Transverse colon (tissue), 3 donors: ENCODE data around the gene MORC4.

ENCODE experiments used
- POLR2A ChIP-seq: fragments of 450-650 bp; IDR thresholded peaks from one replicate; pipeline ENCODE4 v1.6.1; 2016; ENCODE audit warnings: antibody characterized with exemption, mild to moderate bottlenecking, moderate library complexity
- TF ChIP-seq, protein P1 (sequence below), 5 experiments: fragments of 200-600 bp in 3 of 5; fragments of 450-650 bp in 2 of 5; sonication (generic) in 3 of 5; IDR thresholded peaks; 1 replicate in 2 of 5; 2 replicates in 3 of 5; pipeline ENCODE4 v1.5.1; 2016 to 2017; ENCODE audit warnings: antibody characterized with exemption in 5 of 5, inconsistent platforms in 3 of 5, mild to moderate bottlenecking in 2 of 5, moderate library complexity in 1 of 5

DNA sequence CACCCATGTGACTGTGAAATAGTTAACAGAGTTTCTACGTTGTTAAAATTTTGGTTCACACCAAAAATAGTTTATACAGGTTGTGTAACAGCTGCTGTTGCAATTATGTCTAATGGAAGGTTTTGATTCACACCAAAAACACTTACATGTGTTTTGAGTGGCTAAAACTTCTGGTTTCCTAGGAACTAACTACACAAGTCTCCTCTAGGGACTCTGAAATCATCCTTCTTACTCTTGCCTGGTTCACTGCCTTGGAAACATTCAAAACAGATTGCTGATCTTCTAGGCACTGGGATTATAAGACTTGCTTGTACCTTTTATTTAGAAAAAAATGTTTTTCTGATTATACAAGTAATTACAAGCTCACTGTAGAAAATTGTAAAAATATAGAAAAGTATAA, 14.9 kb upstream of the MORC4 start:
- no peak for TF ChIP-seq POLR2A
- TF ChIP-seq, protein P1, sequence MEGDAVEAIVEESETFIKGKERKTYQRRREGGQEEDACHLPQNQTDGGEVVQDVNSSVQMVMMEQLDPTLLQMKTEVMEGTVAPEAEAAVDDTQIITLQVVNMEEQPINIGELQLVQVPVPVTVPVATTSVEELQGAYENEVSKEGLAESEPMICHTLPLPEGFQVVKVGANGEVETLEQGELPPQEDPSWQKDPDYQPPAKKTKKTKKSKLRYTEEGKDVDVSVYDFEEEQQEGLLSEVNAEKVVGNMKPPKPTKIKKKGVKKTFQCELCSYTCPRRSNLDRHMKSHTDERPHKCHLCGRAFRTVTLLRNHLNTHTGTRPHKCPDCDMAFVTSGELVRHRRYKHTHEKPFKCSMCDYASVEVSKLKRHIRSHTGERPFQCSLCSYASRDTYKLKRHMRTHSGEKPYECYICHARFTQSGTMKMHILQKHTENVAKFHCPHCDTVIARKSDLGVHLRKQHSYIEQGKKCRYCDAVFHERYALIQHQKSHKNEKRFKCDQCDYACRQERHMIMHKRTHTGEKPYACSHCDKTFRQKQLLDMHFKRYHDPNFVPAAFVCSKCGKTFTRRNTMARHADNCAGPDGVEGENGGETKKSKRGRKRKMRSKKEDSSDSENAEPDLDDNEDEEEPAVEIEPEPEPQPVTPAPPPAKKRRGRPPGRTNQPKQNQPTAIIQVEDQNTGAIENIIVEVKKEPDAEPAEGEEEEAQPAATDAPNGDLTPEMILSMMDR (IDR thresholded peaks at IDR 0.05) = no peak
